Gastrocnemius medialis (tissue), 4 donors: ENCODE results near the gene AHCYL1. TPM values are rescaled to one million over a fixed set of nuclear protein-coding genes. Genes with fewer than 3 reads are reported as not detected.

Source experiments
- ATAC-seq, 2 donors: fragments of 150-250 bp; one replicate each; pipeline ENCODE4 v1.9.1; 2016
- DNase-seq, 2 donors: peaks; one replicate each; pipeline ENCODE4 v3.0.0-alpha.2; 2019
- H3K27ac ChIP-seq, 4 donors: fragments of 200-600 bp; sonication (generic); 1 replicate in 1 of 4; 2 replicates in 3 of 4; pipeline ENCODE4 v1.5.1; 2016 to 2018; ENCODE audit warnings: mild to moderate bottlenecking in 2 of 4, moderate library complexity in 1 of 4
- H3K27me3 ChIP-seq, 3 donors: fragments of 200-600 bp; sonication (generic) in 2 of 3; 1 replicate in 1 of 3; 2 replicates in 2 of 3; pipeline versions ENCODE4 v1.5.1 to v1.6.0; 2016 to 2019; ENCODE audit warnings: mild to moderate bottlenecking in 1 of 3, moderate library complexity in 1 of 3
- H3K36me3 ChIP-seq, 2 donors: fragments of 200-600 bp; sonication (generic) in 1 of 2; one replicate each; pipeline ENCODE4 v1.5.1; 2017 to 2018
- H3K4me1 ChIP-seq, 2 donors: fragments of 200-600 bp; sonication (generic) in 1 of 2; one replicate each; pipeline ENCODE4 v1.5.1; 2016 to 2017; ENCODE audit warnings: mild to moderate bottlenecking in 2 of 2
- H3K4me3 ChIP-seq, 4 donors: fragments of 200-600 bp; sonication (generic) in 3 of 4; 1 replicate in 1 of 4; 2 replicates in 3 of 4; pipeline ENCODE4 v1.5.1; 2016 to 2019; ENCODE audit warnings: mild to moderate bottlenecking in 2 of 4
- H3K9me3 ChIP-seq, 3 donors: fragments of 200-600 bp; sonication (generic) in 2 of 3; 1 replicate in 1 of 3; 2 replicates in 2 of 3; pipeline ENCODE4 v1.5.1; 2016 to 2019
- CTCF ChIP-seq, 5 experiments: fragments of 450-650 bp in 3 of 5; fragments of 200-600 bp in 2 of 5; sonication (generic) in 2 of 5; IDR thresholded peaks in 4 of 5; conservative IDR thresholded peaks in 1 of 5; 1 replicate in 4 of 5; 2 replicates in 1 of 5; pipeline ENCODE4 v1.5.1; 2016 to 2019; ENCODE audit warnings: antibody characterized with exemption in 5 of 5, mild to moderate bottlenecking in 3 of 5, moderate library complexity in 3 of 5
- POLR2A ChIP-seq, 2 donors: fragments of 450-650 bp; IDR thresholded peaks; one replicate each; pipeline ENCODE4 v1.6.1; 2017; ENCODE audit warnings: antibody characterized with exemption in 2 of 2, mild to moderate bottlenecking in 2 of 2, moderate library complexity in 2 of 2
- in situ Hi-C, 4 donors: fragments of 200-750 bp; cut with MboI; loops; one replicate each; pipeline versions ENCODE4 v1.15.0 to v1.8.0; 2017; ENCODE audit warnings: low sequenced_read_pairs in 4 of 4
- intact Hi-C: fragments of 100-400 bp; cut with DNase I; formaldehyde crosslinking; loops from one replicate; pipeline ENCODE4 v1.15.1; 2023; ENCODE audit warnings: low total_unique reads
- total RNA-seq, 4 donors: library from RNA; depleted of rRNA; stranded (reverse); fragments of >200 nt; gene quantifications; one replicate each; pipeline versions ENCODE4 v1.1.0 to v1.2.3, GENCODE V29; 2016

The AHCYL1 gene
- total RNA-seq, 4 donors from 2014 or later: 42.3 to 109 (median 69.6) TPM

- peaks cover 77 to 80% of the 10 kb centered on the region in 2 donors for H3K4me1 ChIP-seq
- no peaks in the 10 kb centered on the region for H3K9me3 ChIP-seq
- H3K27me3 ChIP-seq: no peaks in the 10 kb centered on the region
- H3K36me3 ChIP-seq: peaks cover 0 to 2% of the 10 kb centered on the region in 2 donors
- intact Hi-C loops (no loop called here), in situ Hi-C loops (no loop called here)
- peak overlapping the region; percentile 84 to 91 (median 88) for H3K27ac ChIP-seq
- peak overlapping the region; percentile 40 to 59 (median 50) for H3K4me3 ChIP-seq
- peak; percentile 81 to 93 for DNase-seq
- peak; percentile 94 to 97 for ATAC-seq
- TF ChIP-seq POLR2A (IDR thresholded peaks at IDR 0.05) (peak; percentile 27 to 55), CTCF (IDR thresholded peaks at IDR 0.05 in 4 of 5, conservative IDR thresholded peaks at IDR 0.05 in 1 of 5) (no peak)
These were observed 19.3 kb downstream of the AHCYL1 start for GRCh38 chr1:110003747-110004428.

GRCh38 chr1:110004583-110004982, 20.0 kb downstream of the AHCYL1 start:
- H3K4me3 ChIP-seq: peak overlapping the region; percentile 40 to 59 (median 50)
- H3K27me3 ChIP-seq: no peaks in the 10 kb centered on the region
- ATAC-seq (peak in 1 of 2 donors; percentile 19), DNase-seq (no peak)
- H3K9me3 ChIP-seq: no peaks in the 10 kb centered on the region
- H3K27ac ChIP-seq: peak overlapping the region; percentile 84 to 91 (median 88)
- in situ Hi-C loops (no loop called here), intact Hi-C loops (no loop called here)
- TF ChIP-seq CTCF (IDR thresholded peaks at IDR 0.05 in 4 of 5, conservative IDR thresholded peaks at IDR 0.05 in 1 of 5) (no peak), POLR2A (IDR thresholded peaks at IDR 0.05) (no peak)
- peaks cover 70 to 74% of the 10 kb centered on the region in 2 donors for H3K4me1 ChIP-seq
- H3K36me3 ChIP-seq: peaks cover 0 to 9% of the 10 kb centered on the region in 2 donors

- Histone ChIP-seq H3K27ac (peak overlapping the region; percentile 84 to 91 (median 88)), H3K9me3 (no peaks in the 10 kb centered on the region), H3K27me3 (no peaks in the 10 kb centered on the region), H3K4me1 (peaks cover 59 to 62% of the 10 kb centered on the region in 2 donors), H3K36me3 (peaks cover 0 to 23% of the 10 kb centered on the region in 2 donors), H3K4me3 (peak overlapping the region; percentile 40 to 59 (median 50))
- DNase-seq: no peak
- no peak for ATAC-seq
- intact Hi-C loops: no loop called here
- in situ Hi-C loops: no loop called here
- TF ChIP-seq POLR2A (IDR thresholded peaks at IDR 0.05): no peak
- TF ChIP-seq CTCF (IDR thresholded peaks at IDR 0.05 in 4 of 5, conservative IDR thresholded peaks at IDR 0.05 in 1 of 5): no peak
These were observed 21.4 kb downstream of the AHCYL1 start for GRCh38 chr1:110005971-110006370.

GRCh38 chr1:110006516-110006915, 22.0 kb downstream of the AHCYL1 start:
- intact Hi-C loops (no loop called here), in situ Hi-C loops (no loop called here)
- no peaks in the 10 kb centered on the region for H3K27me3 ChIP-seq
- peaks cover 59 to 62% of the 10 kb centered on the region in 2 donors for H3K4me1 ChIP-seq
- H3K27ac ChIP-seq: peak overlapping the region; percentile 42 to 91 (median 88)
- DNase-seq: no peak
- ATAC-seq: no peak
- TF ChIP-seq CTCF (IDR thresholded peaks at IDR 0.05 in 4 of 5, conservative IDR thresholded peaks at IDR 0.05 in 1 of 5) (no peak), POLR2A (IDR thresholded peaks at IDR 0.05) (no peak)
- H3K36me3 ChIP-seq: peaks cover 0 to 28% of the 10 kb centered on the region in 2 donors
- H3K4me3 ChIP-seq: peak overlapping the region; percentile 0 to 59 (median 50)
- no peaks in the 10 kb centered on the region for H3K9me3 ChIP-seq
